Jurkat, Clone E6-1 (cell line): ENCODE results near the gene HPS1.
A peak's percentile ranks its signal among the peaks of the same experiment; 100 is the strongest.
"Not testable (repeated sequence)": the region's sequence is repeated elsewhere in the genome, so short reads cannot be mapped to it uniquely, and the experiment has no call there.

Experiments
- DNase-seq: peaks from one replicate; pipeline ENCODE4 v3.0.0-alpha.2; 2011; ENCODE audit warnings: low read depth, low spot score
- H3K4me3 ChIP-seq: 2 replicates; pipeline ENCODE4 v1.5.1; 2011; ENCODE audit warnings: mild to moderate bottlenecking, low read length, control low read depth, moderate library complexity

Gene HPS1

DNA sequence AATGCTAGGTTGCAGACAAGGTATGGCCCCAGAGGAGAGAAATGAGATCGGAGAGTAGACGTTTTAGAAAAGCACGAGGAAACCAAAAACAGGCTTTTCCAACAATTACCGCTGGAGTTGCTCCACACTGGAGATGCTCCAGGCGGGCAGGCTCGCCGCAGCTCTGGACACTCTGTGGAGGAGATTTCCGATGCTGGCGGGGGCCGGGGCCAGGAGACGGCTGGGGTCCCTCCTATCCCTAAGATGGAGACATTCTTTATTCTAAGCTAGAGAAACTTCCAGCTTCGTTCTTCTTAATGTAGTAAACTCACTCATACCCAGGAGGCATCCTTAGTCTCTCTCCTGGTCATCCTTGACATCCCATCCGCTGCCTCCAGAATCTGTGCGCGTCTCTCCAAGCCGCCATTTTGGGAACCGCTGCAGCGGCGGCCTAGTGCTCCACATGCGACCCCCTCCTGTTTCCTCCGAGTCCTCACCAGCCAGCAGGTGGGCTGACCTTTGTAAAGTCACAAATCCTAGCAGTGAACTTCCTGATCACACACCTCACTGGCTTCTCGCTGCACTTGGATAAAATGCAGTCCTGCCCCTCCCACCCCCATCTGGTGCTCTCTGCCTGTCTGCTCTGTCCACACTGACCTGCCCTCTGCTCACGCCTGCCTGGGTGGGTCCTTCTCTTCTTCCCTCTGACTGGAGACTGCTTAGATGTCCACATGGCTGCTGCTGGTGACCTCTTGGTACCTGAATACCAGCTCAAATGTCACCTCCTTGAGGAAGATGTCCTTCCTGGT lies 43.6 kb downstream of the HPS1 start:
- no peak overlapping the region for H3K4me3 ChIP-seq
- DNase-seq = no peak

DNA sequence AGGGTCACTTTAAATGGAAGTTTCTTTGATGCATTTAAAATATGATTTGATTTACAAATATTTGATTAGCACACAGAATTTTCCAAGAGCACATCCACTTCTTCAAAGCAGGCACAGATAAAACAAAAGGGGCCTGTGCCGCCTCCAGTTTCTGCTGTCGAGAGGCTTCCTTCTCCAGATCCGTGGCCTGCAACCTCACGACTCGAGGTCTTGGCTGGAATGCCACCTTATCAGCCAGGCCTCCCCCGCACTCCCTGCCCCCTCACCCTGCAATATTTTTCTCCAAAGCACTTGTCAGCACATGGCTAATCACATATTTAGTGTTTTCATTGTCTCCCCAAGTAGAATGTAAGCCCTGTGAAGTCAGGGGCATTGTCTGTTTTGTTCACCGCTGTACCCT lies 44.3 kb downstream of the HPS1 start:
- DNase-seq = no peak
- H3K4me3 ChIP-seq = no peak overlapping the region

DNA sequence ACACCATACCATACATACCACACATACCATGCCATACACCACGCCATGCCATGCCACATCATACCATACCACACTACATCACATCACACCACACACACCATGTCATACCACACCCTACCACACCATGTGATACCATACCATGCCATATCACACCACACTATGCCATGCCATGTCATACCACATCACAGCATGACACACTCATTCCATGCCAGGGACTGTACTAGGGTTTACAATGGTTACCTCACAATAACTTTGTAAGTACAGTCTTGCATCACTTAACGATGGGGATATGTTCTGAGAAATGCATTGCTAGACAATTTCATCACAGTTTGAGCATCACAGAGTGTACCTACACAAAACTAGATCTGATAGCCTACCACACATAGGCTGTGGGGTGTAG lies 46.3 kb downstream of the HPS1 start:
- no peak overlapping the region for H3K4me3 ChIP-seq
- DNase-seq = no peak

DNA sequence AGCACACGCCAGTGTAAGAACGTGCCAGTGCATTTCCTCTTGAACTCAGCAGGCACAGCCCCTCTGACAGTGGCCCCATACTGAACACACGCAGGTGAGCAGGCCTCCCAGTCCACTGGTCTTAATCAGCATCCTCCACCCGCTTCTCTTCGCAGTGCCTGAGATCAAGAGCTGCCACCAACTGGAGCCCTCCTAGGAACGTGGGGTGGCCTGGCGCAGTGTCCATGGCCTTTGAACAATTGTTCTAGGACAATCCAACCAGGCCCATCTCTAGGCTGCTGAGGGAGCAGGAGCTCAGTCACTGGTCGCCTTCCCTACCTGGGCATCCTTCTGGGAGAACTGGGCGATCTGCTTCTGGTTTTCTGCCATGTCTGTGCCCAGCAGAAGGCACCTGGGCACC lies 47.0 kb downstream of the HPS1 start:
- H3K4me3 ChIP-seq = no peak overlapping the region
- no peak for DNase-seq

DNA sequence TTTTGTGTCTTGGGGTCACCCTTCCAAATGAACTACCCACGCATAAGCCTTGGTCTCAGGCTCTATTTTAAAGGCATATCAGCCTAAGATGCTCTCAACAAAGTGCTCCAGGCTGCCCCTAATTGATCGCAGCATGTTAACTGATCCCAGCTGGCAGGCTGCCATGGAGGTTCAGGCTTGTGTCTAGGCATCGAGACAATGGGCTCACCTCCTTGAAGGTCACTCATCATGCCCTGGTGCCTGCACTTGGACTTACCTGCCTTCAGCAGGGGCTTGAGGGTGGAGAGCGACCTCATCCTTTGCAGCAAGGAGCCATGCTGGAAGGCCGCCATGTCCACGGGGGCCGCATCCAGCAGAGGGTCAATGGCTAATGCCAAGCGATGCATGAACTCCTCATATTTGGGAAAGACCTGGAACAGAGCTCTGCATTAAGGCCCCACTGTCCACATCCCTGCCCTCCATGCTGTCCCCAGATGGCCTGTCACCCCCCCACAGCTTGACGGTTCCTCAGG lies 49.6 kb downstream of the HPS1 start:
- DNase-seq = no peak
- H3K4me3 ChIP-seq = no peak overlapping the region

DNA sequence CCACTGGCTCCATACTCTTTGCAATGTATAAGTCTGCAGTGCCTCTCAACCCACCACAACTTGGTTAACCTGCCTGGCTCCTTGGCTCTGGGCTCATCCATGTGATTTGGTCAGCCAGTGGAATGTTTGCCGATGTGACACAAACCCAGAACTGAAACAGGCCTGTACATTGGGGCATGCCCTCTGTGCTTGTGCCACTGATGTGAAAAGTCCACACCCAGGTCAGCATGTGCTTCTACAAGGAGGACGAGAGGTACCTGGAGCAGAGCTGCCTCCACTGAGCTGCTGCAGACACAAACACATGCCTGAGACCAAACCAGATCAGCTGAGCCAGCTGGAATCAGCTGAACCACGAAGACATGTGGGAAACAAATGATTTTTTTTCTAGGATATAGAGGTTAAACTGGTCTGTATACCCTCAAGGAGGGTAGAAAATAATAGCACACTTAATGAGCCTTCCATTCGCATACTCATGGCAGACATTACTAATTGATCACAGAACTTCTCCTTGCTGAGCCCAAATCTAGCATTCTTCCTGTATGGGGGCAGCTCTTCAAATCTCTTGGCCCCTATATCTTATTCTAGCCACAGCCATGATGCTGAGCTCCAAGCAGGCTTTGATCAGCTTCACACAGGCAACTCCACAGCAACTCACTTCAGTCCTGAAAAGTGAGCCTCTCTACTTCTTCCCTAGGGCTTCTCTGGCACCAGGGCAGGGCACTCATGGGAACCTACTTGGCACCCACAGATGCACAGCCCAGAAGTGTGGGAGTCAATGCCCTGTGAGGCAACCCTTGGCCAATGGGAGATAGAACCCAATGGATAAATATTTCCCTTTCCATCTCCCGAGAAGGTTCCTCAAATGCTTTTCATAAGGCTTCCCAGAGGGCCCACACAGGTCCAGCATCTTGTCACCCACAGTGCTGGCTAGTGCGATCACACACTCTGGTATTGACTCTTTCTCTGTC lies 50.4 kb downstream of the HPS1 start:
- H3K4me3 ChIP-seq = no peak overlapping the region
- DNase-seq = no peak

DNA sequence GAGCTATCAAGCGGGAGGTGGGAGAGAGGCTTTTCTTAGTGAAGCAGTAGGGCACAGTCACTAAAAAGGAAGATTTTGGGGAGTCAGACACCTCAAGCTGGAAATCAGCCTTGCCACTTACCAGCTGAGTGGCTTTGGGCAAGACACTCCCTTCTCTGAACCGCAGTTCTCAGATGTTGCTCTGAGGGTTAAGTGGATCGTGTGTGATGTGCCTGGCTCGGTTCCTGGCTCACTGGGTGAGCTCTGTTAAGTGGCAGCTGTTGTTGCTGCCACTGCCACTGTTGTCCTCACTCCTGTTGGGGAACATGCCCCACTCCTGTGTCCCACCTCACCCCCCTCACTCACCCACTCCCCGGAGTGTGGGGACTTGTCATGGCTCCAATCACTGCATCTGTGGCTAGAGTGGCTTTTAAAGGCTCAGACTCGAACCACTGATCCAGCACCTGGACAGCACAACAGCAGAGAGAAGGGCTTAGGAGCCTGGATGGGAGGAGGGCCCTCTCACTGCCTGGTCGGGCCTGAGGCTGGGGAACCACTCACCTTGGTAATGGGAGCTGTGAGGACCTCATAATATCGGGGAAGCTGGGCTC lies 51.8 kb downstream of the HPS1 start:
- no peak for DNase-seq
- no peak overlapping the region for H3K4me3 ChIP-seq

DNA sequence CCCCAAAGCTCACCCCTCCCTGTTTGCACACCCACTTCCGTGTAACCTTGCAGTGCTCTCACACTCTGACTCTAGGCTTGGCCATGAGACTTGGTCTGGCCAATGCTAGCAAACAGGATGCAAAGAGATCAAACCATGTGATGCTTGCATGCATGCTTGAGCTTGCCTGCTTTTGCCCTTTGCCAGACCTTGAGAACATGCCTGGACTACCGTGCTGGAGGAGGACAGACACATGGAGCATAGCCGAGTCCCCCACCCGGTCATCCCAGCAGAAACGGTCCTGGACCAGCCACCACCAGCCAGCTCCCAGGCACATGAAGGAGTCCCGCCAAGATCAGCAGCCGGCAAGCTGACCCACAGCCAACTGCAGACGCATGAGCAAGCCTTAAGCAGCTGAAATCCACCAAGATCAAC lies 55.1 kb downstream of the HPS1 start:
- DNase-seq = peak; percentile 39
- H3K4me3 ChIP-seq = no peak overlapping the region

DNA sequence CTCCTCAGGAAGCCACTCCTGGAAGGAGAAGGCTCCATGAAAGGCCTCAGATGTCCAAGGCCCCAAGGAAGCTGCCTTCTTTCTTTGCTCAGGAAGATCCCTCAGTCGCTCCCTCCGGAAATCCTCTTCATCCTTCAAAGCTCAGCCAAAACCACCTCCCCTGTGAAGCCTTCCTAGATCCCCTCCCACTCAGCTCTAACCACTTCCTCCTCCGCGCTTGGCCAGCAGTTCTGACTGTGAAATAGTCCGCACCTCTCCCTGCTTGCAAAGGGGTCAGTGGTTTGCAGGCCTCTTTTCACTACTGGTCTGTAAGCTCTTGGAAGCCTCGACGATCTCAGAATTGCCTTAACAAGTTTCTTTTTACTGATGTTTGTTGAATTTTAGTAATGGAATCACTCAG lies 55.7 kb downstream of the HPS1 start:
- H3K4me3 ChIP-seq = no peak overlapping the region
- DNase-seq = peak; percentile 63

DNA sequence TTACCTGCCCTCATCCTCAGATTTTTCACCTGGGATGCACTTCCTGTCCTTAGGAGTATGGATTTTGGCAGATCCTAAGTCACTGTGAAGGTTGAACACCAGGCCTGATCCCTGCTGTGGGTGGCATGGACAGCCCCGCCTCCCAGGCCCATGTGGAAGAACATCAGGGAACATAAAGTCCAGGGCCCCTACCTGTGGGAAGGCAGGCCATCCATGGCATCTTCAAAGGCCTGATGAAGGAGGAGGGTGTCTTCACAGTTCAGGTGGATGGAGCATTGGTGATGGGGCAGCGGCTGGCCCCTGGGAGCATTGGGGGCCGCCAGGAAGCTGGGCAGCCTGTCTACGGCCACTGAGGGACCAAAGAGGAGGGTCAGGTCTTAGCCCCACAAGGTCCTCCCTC lies 56.3 kb downstream of the HPS1 start:
- no peak overlapping the region for H3K4me3 ChIP-seq
- DNase-seq = no peak

DNA sequence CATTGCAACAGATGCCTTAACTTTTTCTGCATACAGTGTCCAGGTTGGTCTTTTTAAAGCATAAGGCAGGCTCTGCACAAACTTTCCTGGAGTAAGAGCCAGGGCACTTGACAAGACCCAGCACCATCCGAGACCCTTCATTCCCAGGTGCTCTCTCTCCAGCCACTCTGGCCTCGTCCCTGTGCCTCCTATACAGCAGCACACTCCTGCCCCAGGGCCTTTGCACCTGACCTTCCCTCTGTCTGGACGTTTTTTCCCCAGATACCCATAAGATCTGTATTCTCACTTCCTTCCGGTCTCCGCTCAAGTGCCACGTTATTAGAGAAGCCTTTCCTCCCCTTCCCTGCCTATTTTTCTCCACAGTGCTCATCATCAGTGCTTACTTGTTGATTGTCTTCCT lies 57.3 kb downstream of the HPS1 start:
- no peak overlapping the region for H3K4me3 ChIP-seq
- DNase-seq = no peak

DNA sequence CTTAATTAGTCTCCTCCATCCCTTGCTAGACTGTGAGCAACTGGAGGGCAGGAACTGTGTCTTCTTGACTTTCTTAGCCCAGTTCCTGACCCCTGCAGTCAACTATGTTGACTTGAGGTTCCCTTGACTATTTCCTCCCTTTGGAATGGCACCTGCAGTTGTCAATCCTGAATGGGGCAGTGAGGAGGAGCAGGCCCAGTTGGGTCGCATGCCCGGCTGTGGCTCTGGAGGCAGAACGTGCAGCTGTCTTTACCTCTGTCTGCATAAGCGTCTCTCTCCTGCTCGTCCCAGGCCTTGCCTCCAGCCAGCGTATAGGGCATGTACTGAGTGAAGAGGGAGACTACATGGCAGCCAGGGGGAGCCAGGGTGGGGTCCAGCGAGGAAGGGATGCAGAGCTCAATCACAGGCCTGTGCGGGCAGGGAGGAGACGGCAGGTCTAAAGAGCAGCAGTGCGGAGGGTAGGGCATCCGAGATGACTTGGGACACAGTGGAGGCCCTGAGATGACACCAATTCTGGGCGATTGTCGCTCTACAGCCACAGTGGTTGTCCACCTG lies 58.6 kb downstream of the HPS1 start:
- H3K4me3 ChIP-seq = no peak overlapping the region
- DNase-seq = no peak

DNA sequence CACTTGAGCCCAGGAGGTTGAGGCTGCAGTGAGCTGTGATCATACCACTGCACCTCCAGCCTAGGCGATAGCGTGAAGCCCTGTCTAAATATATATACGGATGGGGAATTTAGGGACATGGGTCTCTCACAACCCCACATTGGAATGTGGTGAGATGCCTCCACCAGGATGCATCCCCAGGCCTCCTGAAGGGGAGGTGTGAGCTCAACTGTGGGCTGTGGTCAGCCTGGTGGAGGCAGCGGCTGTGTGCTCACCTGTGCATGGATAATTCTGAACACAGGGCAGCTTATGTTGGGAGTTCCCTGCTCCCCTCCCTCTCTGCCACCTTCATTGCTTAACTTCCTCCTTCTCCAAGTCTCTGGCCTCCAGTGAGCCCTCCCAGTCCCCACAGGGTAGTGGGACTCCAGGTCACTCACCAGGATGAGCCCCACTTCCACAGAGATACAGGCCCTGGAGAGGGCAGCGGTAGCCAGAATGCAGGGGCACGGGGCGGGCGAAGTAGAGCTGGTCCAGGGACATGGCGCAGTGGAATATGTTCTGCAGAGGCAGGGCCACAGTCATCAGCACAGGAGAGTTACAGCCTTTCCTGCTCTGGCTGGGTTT lies 62.1 kb downstream of the HPS1 start:
- DNase-seq = no peak

DNA sequence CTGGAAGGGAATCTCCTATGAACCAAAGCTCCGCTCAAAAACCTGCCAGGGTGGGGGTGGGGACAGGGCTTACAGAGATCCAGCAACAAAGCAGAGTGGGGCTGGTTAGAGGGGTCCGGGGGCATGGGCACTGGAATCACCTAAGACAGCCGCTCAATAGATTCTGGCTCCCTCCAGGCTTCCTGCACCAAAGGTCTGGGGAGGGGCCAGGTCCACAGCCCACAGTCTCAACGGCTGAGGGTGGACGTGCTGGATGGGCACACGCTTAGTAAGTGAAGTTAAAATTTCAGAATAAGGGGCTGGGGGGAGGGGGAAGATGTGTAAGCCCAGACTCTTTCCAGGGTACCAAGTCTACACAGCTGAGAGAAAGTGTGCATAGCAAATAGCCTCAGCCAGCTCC lies 62.9 kb downstream of the HPS1 start:
- no peak overlapping the region for H3K4me3 ChIP-seq
- DNase-seq = no peak

More for the DNA sequence above, 62.1 kb downstream of the HPS1 start:
- no peak overlapping the region for H3K4me3 ChIP-seq

DNA sequence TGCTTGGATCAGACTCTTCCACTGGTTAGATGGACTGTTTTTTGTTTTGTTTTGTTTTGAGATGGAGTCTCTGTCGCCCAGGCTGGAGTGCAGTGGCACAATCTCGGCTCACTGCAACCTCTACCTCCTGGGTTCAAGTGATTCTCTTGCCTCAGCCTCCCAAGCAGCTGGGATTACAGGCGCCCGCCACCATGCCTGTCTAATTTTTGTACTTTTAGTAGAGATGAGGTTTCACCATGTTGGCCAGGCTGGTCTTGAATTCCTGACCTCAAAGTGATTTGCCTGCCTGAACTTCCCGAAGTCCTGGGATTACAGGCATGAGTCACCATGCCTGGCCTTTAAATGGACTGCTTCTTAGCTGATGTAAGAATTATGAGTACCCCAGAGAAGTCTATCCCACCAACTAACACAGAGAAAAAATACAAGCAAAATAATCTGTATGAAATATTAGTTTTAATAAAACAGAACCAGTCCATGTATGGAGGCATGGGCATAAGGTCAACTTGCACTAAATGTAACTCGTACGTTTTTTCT lies 63.5 kb downstream of the HPS1 start:
- H3K4me3 ChIP-seq, DNase-seq: not testable (repeated sequence)

DNA sequence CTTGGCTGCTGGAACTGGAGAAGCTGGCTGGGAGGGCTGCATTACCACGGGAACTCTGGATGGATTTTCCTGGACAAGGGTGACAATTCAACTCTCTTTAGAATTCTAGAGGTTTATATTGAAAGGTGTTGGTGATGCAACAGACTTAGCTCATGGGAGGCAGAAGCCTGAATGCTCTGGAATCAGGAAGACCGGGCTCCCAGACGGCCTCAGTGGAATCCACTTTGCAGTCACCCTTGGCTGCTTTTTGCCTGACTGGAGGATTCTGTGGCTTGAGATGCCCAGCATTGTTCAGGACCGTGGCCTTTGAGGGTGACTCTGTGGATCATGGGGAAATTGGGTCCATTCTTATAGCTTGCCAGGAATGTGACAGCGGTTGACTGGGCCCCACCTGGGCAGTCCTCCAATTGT lies 64.0 kb downstream of the HPS1 start:
- no peak overlapping the region for H3K4me3 ChIP-seq
- DNase-seq = no peak

DNA sequence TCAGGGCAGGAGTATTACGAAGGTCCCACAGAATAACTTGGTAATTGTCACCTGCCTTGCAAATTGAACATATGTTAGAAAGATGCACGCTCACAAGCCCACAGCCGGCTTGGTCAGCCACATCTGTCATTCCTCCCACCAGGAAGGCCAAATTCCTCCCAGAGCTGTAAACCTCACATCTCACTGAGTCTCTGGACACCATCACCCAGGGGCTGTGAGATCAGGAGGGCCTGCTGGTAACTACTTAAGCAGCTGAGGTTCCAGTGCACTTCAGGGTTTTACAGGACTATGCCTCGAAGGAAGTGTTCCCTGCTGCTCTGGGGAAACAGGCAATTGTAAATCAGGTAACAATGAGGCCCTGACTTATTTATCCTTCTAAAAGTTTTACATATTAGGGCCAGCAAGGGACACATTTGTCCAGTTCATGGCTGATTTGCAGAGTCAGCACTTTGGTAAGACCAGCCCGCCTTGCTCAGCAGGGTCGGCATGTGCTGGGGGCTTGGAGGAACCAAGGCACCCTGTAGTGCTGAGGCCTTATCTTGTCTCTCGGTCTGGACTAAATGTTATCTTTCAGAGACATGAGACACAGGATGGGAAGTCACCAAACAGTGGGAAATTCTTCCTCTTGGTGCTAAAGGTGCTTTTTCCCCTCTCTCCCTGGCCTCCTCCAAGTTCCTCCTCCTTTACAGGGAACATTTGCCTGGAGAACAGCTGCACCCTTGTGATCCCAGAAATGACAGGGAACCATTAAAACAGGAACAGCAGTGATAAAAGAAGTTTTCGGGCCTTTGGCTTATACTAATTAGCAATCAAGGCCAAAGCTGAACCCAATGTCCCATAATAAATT lies 66.0 kb downstream of the HPS1 start:
- no peak overlapping the region for H3K4me3 ChIP-seq
- no peak for DNase-seq

DNA sequence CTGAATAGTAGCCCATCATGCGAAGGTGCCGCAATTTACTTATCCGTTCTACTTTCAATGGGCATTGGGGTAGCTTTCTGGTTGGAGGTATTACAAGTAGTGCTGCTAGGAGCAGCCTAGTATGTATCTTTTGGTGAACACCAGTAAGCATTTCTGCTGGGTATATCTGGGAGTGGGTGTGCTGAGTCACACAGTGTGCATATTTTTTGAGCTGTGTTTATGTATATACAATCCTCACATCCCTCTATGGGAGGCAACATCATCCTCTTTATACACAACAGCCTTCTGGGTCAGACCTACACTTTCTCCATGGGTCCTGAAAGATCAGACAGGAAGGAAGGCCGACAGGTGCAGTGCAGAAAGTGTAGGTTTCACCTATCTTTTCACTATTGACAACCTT lies 68.0 kb downstream of the HPS1 start:
- DNase-seq = no peak

More for the DNA sequence above, 68.0 kb downstream of the HPS1 start:
- H3K4me3 ChIP-seq = no peak overlapping the region
